T47D (cell line): Measurements from ENCODE around the gene BEND3.
A peak's percentile ranks its signal among the peaks of the same experiment; 100 is the strongest.

Source experiments
- DNase-seq, 2 experiments: peaks; one replicate each; pipeline versions ENCODE4 v3.0.0 to v3.0.0-alpha.2; 2011 to 2012; ENCODE audit warnings: low read depth in 1 of 2, low spot score in 1 of 2
- JUND ChIP-seq: IDR thresholded peaks from 2 replicates; pipeline ENCODE4 v1.6.1; 2012; ENCODE audit warnings: low read depth
- in situ Hi-C: cut with HindIII; loops from 2 replicates; pipeline ENCODE4 v1.10.0; 2016; ENCODE audit warnings: low sequenced_read_pairs, low pct_unique_long_range_greater_than_20kb

Gene BEND3

DNA sequence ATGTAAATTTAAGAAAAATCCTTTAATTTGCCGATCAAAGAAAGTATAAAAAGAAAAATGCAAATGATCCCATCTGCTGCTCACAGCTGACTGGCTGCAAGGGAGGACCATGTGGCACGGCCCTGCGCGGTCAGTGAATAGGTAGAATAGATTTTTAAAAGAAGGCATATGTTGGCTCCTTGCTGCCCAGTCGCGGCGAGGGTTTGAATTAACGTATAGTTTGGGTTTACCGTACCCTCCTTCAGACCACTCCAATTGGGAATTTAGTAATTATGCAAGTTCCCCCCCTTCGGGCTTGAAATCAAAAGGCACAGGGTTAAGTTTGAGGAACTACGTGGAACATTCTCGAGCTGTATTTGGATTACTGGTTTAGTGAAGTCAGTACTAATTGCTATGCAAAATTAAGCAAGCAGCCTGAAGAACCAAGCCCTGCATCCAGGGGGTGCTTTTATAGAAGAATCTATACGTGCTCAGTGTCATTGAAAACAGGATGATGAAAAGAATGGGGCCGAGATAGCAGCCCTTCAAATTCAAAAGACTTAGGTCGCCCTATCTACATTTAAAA lies 1.1 kb upstream of the BEND3 start:
- in situ Hi-C loops, result no loop called here
- peak; percentile 38 to 42 for DNase-seq

DNA sequence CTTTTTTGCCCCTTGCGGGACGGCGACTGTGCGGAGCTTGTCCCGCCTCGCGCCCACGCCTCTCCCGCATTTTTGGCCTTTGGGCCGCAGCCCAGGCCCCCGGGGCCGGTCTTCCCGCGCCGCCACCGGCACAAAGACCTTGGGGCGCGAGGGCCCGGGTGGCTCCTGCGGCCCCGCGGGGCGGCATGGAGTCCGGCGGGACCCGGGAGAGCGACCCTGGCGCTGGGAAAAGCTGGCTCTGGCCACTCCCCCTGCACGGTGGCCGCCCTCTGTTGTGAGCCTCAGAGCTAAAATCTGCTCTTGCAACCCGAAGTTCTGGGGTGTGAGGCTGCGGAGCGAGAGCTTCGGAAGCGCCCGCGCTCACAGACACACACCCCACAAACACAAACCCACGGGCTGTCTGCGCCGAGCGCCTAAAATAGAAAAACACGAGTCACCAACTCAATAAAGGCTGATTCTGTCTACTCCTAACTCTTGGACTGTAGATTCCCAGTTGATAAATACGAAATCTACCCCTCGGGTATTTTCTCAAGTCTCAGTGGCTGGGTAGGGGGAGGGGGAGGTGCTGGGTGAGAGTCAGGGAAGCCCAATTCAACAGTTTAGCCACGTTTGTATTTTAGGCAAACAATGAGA lies 496 bp upstream of the BEND3 start:
- peak; percentile 26 to 41 for DNase-seq
- in situ Hi-C loops, result no loop called here
- TF ChIP-seq JUND, result no peak

More for the DNA sequence above, 1.1 kb upstream of the BEND3 start:
- TF ChIP-seq JUND, result no peak

DNA sequence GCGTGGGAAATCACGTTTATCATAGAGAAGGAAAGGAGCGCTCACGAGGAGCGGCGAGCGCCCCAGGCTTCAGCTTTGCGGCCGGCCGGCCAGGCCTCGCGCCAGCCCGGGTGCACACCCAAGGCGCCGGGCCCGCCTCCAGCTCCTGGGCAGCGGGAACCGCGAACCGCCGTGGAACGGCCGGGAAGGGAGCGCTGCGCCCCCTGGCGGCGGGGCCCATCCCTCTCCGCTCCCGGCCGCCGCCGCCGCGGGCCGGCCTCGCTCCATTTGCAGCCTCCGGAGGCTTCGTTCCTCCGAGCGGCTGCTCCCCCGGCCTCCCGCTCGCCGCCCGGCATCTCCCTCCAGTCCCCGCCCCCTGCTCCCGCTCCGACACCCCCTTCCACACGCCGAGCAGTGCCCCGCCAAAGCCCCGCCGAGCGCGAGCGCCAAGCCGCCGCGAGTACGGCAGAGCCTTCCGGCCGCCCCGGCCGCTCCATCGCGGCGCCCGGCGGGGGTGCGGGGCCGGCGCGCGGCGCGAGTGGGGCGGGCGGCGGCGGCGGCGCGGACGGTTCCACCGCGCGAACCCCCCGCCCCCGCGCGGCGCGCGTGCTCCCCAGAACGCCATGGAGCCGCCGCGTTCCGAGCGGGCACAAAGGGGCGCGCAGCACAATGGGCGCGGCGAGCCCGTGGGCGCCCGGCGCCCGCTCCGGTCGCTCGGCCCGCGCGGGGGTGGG lies 946 bp downstream of the BEND3 start:
- no peak for TF ChIP-seq JUND
- peak; percentile 77 to 85 for DNase-seq
- in situ Hi-C loops, result no loop called here

DNA sequence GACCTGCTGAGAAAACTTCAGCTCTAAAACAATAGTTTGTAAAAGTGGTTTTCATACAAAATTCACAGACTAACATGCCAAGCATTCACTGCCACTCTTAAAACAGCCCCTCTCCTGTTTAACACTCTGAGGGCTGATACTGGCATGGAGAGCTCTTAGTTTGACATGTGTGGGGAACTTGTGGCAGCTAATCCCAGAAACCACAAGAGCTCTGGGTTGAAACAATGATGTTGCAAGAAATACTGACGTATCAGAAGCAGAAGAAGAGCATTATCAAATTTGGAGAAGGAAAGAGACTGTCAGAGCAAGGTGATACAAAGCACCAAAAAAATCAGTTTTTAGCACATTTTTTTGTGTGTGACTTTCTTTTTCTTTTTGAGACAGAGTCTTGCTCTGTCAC lies 5.1 kb downstream of the BEND3 start:
- no peak for DNase-seq
- TF ChIP-seq JUND, result no peak
- in situ Hi-C loops, result no loop called here

DNA sequence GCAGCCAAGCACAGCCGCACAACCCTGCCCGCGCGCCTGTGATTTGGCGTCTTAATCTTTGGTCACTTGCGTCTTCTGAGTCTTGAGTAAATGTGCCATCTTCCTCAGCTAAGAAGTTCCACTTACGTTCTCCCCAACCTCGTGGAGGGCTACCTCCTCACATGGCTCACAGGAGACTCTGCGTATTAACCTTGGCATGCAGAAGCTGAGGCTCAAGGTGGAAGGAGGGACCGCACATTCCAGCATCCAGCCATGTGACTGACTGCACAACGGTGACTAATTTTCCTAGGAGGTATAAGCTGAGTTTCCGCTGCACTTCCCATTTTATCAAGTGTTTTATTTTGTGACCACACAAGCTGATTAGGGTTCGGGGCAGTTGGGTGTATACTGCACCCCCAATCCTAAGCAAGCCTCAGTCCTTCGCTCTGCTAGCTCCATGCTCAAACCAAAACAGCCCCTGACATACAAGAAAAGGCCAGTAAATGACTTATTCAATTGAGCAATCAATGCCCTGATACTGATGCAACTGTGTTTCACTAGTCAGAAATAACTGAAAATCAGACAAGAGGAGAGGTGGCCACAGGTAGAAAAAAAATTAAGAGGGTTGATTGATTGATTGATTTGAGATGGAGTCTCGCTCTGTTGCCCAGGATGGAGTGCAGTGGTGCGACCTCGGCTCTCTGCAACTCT lies 7.0 kb downstream of the BEND3 start:
- in situ Hi-C loops, result no loop called here
- no peak for TF ChIP-seq JUND
- DNase-seq, result no peak

DNA sequence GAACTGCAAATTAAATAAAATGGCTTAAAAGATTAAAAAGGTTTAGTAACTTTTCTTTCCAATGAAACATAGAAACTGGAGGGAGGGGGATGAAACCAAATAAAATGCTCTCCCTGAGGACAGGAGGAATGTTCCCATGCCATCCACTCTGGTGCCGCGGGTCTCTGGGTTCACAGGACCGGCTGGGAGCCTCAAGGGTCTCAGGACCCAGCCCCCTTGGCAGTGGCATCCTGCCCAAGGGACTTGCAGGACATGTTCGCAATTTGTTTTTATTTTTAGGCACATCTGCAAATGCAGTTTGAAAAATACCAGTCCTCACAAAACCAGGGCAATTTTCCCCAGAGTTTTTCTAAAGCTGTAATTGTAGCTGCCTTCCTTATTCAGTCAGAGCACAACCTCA lies 7.5 kb downstream of the BEND3 start:
- TF ChIP-seq JUND, result no peak
- no peak for DNase-seq
- in situ Hi-C loops, result no loop called here

DNA sequence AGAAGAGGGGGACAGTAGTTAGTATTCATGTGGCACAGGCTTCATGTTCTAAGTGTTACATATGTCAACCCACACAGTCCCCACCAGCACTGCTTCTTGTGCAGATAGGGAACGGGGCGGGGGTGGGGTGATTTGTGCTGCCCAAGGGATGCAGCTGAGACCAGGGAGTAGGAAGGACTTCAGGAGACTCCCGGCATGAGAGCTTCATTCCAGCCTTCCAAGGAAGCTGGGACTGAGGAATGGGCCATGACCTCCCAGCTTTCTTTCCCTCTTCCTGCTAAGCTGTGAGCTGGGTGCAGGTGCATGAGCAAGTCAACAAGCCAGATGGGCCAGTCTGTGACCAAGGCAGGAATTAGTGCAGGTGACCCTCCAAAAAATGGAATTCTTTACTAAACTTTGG lies 9.2 kb downstream of the BEND3 start:
- no peak for TF ChIP-seq JUND
- in situ Hi-C loops, result no loop called here
- DNase-seq, result no peak

DNA sequence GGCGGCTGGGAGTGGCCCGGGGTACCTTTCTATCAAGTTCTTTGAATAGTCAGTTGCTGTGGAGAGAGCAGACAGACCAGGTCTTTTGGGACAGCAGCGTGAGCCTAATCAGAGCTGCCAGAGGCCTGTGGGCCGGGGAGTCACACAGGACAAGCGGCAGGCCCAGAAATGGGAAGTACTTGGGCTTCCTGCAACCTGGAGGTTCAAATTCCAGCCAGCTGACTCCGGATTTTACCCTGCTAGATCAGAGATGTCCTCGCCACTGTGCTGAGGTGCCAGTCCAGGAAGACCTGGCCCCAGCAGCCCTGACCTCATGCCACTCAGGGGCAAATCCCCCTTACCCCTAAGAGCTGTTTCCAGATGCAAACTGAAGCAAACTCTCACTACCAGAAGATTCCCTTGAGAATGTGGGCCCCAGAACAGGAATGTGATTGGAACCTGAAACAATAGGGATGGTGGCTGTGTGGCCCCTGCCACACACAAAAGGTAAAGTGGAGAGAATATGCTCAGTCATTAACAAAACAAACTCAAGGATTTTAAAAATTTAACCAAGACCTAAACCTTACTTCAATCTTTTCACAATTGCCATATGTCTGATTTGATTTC lies 9.7 kb downstream of the BEND3 start:
- no peak for DNase-seq
- TF ChIP-seq JUND, result no peak
- in situ Hi-C loops, result no loop called here

DNA sequence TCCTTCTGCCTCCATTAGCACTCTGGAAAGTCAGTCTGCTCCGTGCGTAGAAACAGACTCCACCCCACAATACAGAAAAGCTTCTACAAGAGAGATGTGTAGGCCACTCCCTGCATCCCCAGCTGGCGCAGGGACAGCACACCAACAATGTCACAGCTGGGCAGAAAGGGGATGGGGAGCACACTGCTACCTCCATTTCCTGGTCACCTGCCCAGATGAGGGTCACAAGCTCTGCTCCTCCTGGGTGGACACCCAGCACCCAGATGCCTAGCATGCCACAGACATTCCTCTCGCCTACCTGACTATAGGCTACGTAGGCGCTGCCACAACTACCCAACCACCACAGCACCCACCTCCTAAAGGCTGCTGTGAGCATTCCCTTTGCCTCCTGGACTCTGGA lies 12.2 kb downstream of the BEND3 start:
- no peak for TF ChIP-seq JUND
- in situ Hi-C loops, result no loop called here
- DNase-seq, result no peak

DNA sequence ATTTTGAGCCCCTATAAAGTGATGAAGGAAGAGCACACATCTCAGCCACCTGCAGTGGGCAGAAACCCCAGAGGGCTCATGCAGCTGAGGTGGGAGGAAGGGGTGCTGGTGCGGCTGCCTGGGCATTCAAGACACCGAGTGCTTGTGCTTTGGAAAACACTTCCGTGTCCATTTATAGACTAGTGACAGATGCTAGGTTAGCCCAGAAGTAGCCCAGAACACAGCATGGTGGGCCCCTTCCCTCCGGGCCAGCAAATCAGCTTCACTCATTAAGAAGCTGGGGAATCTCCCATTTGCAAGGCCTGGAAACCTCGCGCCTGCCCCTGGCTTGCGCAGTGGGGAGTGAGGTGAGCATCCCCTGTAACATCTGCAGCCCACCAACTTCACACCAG lies 12.9 kb downstream of the BEND3 start:
- TF ChIP-seq JUND, result no peak
- DNase-seq, result no peak
- in situ Hi-C loops, result no loop called here

DNA sequence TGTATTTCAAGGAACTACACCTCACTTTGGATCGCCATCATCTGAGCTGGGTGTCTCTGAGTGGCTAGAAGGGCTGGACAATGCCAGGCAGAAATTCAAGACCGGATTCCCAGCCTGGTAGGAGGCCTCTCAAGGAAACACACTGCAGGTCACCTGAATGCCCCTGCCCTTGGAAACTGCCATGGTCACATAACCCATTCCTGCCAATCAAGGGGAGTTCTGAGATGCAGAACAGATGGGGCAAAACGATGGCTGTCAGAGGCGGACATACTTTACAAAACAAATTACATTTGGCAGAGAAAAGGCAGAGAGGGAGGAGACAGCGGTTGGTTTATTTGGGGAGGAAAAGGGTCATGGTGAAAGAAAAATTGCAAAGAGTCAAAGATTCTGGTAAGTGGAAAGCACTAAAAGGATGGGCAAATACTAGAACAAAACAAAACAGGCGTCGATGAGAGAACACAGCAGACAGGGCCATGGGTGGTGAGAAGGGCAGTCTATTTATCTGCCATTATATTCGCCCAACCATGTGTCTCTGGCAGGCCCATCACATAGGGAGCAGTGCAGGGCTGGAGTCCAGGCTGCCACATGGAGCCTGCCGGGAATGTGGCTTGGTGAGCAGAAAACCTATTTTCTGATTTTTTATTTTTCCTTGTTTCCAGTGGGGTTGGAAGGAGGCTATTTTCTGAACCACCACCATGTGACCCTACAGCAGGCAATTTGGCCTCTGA lies 13.5 kb downstream of the BEND3 start:
- no peak for TF ChIP-seq JUND
- in situ Hi-C loops, result no loop called here
- no peak for DNase-seq

DNA sequence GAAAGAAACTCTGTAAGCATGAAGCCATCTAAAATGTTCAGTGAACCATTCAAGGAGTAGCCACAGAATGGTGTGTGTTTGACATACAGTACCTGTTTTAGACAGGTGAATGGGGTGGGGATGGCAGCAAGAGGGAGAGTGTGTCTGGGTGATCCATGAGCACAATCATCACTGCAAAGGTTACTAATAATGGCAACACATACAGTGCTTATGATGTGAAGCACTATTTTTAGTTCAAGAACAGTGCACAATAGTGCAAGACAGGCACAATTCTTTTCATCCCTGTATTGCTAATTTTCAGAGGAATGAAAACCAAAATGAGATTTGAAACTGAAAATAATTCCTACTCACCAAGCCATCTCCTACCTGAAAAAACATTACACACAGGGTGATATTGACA lies 14.1 kb downstream of the BEND3 start:
- no peak for TF ChIP-seq JUND
- DNase-seq, result no peak
- in situ Hi-C loops, result no loop called here
